Smooth muscle cell of the pulmonary artery (primary cell): Measurements from ENCODE around the gene TAF15. TPM values are rescaled to one million over a fixed set of nuclear protein-coding genes. Genes with fewer than 3 reads are reported as not detected.

Experiments used
- total RNA-seq: library from RNA; depleted of rRNA; stranded (reverse); fragments of >200 nt; gene quantifications from 2 replicates; pipeline ENCODE4 v1.2.3, GENCODE V29; 2014

TAF15 gene
- total RNA-seq, result 109 and 127 TPM in 2 replicates

DNA sequence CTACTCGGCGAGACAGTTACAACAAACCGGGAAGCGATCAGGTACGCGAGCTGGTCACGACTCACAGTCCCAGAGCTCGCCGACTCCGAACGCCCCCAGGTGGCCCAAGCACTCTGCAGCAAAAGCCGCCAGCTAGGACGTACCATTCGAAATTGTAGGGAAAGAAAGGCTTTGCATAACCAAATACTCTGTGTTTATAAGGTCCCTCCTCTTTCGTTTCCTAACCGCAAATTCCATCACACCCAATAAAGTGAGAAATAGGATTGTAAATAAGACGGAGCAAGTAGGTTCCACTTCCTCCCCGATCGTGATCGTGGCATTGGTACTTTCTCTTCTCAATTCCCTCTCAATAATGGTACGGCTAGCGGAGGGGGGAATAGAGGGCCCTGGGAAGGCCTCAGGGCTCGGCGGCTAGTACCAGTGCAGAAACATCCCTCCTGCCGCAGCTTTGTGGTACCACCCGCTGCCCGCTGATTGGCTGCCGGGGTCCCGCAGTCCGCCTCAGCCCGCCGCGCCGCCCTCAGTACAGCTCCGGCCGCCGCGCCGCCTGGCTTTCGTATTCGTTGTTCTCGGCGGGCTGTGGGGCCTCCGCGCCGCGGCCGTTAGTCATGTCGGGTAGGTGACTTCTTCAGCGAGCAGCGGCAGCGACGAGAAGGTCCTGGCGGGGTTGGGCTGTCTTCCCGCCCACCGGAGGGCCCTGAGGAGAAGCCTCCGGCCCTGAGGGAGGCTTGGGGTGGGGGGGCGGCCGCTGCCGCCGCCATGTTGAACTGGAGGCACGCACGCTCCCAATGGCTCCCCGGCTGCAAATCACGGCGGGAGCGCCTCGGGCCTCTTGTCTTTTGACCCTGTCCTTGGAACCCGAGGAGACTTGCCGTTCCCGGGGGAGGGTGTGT lies at the start of gene TAF15:
TSS of gene TAF15 (plus strand) at position 523 of the 893 bp plus-strand sequence. CDS start at position 609, 86 bp downstream.

DNA sequence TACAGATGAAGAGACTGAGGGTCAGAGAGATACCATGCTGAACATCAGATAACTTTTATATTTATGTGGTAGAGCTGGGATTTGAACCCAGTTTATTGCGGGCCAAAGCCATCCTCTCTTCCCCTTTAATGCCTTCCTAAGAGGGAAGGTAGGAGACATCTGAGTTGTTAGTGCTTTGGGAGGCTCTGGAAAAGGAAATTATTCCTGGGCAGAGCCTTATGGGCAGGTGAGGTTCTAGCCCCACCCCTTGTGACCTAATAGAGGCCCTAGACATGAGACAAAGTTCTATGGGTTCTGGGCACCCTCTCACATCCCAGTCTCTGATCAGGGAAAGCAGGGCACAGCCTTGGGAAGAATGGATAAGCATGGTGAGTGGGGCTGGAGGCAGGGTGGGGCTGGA lies 48.7 kb upstream of the TAF15 start, which contains the start of gene C17orf50:
TSS of gene C17orf50 (plus strand) at position 301 of the 400 bp plus-strand sequence. CDS start at position 356, 55 bp downstream.

DNA sequence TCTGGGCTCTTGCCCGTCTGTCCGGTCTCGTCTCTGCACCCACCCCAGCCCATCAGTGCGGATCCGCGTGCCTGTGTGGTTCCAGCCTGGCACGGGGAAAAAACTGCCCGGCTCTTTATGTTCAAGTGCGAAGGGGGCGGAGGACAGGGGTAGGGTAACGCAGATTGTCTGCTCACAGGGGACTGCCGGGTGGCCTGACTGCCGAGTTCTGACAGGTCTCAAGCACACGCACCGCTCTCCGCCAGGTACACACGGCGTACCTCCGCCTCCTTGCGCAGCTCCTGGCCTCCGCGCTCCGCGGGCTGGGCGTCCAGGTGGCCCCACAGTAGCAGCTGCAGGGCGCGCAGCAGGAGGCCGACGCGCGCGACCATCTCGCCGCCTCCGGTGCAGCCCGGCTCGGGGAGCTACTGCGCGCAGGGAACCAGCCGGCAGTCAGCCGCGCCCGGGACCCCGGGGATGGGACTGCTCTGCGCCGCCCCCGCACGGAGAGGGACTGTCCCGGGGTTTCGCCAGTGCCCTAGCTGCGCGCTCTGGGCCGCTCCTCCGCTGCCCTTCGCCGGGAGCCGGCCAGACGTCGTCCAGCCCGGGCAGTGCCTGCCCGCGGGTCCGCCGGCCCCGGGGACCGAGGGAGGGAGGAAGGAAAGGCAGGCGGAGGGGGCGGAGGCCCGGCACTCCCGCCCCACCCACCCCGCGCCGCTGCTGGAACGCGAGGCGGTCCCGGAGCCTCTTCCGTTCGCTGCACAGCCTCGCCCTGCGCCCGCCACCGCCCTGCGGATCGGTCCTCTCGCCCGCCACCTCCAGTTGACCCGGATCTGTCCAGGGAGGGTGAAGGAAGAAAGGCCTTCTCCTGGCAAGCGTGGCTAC lies 14.0 kb upstream of the TAF15 start, which contains the start of gene MMP28:
TSS of gene MMP28 (minus strand) at position 635 of the 864 bp plus-strand sequence. CDS start at position 371, 264 bp downstream.

DNA sequence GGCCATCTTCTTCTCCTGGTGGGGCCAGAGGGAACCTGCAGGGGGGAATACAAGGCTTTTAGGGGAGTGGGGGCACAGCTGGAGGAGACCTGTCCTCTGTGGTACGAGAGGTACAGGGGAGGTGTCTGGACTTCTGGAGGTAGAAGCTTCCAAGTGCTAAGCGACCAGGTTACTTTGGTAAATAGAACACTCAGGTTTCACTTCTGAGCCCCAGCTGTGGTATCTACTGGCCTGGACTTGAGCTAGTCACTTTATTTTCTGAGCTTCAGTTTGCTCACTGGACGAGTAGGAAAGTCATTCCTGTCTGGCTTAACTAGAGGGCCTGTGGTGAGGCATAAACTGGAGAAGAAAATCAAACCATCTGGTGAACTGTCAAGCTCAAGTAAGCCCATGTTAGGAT lies 59.5 kb downstream of the TAF15 start, which contains the start of gene HEATR9:
TSS of gene HEATR9 (minus strand) at position 155 of the 400 bp plus-strand sequence. CDS start at position 6, 149 bp downstream.

DNA sequence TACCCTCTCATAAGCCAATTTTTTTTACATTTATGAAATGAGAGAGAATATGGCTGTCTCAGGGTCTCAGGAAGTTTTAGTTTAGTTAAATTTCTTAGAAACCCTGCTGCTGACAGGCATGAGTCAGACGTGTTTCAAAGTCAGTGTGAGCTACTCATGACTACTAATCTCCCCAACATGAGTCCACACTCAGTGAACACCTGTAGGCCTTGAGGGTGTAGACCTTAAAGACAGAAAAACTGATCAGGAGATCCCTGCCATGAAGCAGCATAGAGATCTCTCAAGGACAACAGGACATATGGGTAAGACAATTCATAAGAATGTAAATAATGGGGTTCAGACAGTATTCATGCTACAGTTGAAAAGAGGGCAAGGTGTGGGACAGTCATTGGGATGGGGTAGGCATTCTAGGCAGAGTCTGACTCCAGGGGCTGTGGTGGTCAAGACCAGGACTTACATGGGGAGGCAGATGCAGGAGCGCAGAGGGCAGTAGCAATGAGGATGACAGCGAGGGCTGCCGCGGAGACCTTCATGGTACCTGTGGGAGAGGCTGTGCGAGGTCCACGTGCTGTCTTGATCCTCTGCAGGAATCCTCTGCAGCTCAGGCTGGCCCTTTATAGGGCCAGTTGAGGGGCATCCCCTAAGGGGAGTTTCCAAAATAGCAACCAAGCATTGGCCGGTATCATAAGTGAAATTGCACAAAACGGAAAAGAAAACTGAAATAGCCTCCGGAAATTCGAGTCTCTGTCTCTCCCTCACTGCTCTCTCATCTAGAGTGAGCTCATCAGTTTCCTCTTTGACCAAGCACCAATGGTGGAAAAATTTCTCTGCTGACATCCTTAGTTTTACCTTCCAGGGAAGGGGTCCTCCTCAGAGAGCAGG lies 70.7 kb downstream of the TAF15 start, which contains the start of gene CCL5:
TSS of gene CCL5 (minus strand) at position 588 of the 882 bp plus-strand sequence.

Other genes starting within 250 kb of the TAF15 start
- not detected in 2 replicates for gene SLFN14, start 248.7 kb upstream of the TAF15 start, total RNA-seq
- gene PEX12, start 230.9 kb upstream of the TAF15 start, total RNA-seq, result 5.0 and 5.8 TPM in 2 replicates
- 116 and 124 TPM in 2 replicates for gene AP2B1, start 222.2 kb upstream of the TAF15 start, total RNA-seq
- gene RASL10B, start 77.8 kb upstream of the TAF15 start, total RNA-seq, result 2.0 and 3.0 TPM in 2 replicates
- gene GAS2L2, start 56.2 kb upstream of the TAF15 start, total RNA-seq, result 0.07 and 0.10 TPM in 2 replicates
- gene C17orf50, start 48.6 kb upstream of the TAF15 start, total RNA-seq, result not detected in 2 replicates
- 0.65 and 1.8 TPM in 2 replicates for gene MMP28, start 13.8 kb upstream of the TAF15 start, total RNA-seq
- not detected in 2 replicates for gene HEATR9, start 59.4 kb downstream of the TAF15 start, total RNA-seq
- gene CCL5, start 70.9 kb downstream of the TAF15 start, total RNA-seq, result 0.07 TPM in 1 of 2 replicates, not detected in the other
- 0.59 TPM in 1 of 2 replicates, not detected in the other for gene RDM1, start 121.3 kb downstream of the TAF15 start, total RNA-seq
- gene LYZL6, start 134.2 kb downstream of the TAF15 start, total RNA-seq, result not detected in 2 replicates
- not detected in 2 replicates for gene CCL16, start 172.0 kb downstream of the TAF15 start, total RNA-seq
- not detected in 2 replicates for gene CCL14, start 177.2 kb downstream of the TAF15 start, total RNA-seq
- not detected in 2 replicates for gene CCL15, start 192.1 kb downstream of the TAF15 start, total RNA-seq
- not detected in 2 replicates for gene CCL23, start 208.5 kb downstream of the TAF15 start, total RNA-seq